G401.6 (cell line): Measurements from ENCODE around the gene ZNF276.

ENCODE experiments used
- FAIRE-seq: peaks from 2 replicates; lab custom pipeline; 2012; peaks lifted over from hg19 to GRCh38; lab: Jason Lieb, UNC

Gene ZNF276

GRCh38 chr16:89786474-89787364 is 65.4 kb downstream of the ZNF276 start:
- FAIRE-seq: no peak

DNA sequence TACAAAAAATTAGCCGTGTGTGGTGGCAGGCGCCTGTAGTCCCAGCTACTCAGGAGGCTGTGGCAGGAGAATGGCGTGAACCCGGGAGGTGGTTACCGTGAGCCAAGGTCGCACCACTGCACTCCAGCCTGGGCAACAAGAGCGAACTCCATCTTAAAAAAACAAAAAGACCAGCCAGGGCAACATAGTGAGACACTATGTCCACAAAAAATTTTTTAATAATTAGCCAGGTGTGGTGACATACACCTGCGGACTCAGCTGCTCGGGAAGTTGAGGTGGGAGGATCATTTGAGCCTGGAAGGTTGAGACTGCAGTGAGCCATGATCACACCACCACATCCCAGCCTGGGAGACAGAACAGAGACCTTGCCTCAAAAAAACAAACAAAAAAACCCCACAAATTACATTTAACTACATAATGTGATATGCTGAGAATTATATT is 66.0 kb downstream of the ZNF276 start:
- no peak for FAIRE-seq
